Esophagus squamous epithelium (tissue), 4 donors: ENCODE measurements around the gene RNF7.

Experiments
- POLR2A ChIP-seq, 4 donors: fragments of 450-650 bp; IDR thresholded peaks; one replicate each; pipeline ENCODE4 v1.6.1; 2017; ENCODE audit warnings: antibody characterized with exemption in 4 of 4, mild to moderate bottlenecking in 4 of 4, moderate library complexity in 3 of 4
- TF ChIP-seq, protein P1 (sequence below), 6 experiments: fragments of 450-650 bp in 4 of 6; fragments of 200-600 bp in 2 of 6; sonication (generic) in 2 of 6; IDR thresholded peaks; one replicate each; pipeline ENCODE4 v1.5.1; 2016 to 2019; ENCODE audit warnings: antibody characterized with exemption in 6 of 6, mild to moderate bottlenecking in 4 of 6, moderate library complexity in 4 of 6

DNA sequence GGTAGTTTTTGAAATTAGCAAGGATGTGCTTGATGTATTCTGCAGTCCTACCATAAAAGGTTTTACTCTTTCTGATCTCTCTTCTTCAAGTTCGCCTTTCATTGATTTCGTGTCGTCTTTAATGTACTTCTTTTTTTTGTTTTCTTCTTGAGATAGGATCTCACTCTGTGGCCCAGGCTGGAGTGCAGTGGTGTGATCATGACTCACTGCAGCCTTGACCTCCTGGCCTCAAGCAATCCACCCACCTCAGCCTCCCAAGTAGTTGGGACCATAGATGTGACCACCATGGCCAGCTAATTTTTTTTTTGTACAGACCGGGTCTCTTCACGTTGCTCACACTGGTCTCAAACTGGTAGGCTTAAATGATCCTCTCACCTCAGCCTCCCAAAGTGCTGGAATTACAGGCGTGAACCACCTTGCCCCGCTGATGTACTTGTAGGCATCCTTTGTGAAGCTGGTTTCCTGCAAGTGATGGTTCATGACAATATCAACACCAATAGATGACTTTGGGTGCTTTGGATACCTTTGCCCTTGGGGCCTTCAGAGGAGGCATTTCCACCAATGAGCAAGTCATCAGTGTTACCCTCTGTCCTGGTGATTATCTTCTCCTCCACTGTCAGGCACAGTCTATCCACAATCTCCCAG, 28.9 kb upstream of the RNF7 start:
- TF ChIP-seq, protein P1, sequence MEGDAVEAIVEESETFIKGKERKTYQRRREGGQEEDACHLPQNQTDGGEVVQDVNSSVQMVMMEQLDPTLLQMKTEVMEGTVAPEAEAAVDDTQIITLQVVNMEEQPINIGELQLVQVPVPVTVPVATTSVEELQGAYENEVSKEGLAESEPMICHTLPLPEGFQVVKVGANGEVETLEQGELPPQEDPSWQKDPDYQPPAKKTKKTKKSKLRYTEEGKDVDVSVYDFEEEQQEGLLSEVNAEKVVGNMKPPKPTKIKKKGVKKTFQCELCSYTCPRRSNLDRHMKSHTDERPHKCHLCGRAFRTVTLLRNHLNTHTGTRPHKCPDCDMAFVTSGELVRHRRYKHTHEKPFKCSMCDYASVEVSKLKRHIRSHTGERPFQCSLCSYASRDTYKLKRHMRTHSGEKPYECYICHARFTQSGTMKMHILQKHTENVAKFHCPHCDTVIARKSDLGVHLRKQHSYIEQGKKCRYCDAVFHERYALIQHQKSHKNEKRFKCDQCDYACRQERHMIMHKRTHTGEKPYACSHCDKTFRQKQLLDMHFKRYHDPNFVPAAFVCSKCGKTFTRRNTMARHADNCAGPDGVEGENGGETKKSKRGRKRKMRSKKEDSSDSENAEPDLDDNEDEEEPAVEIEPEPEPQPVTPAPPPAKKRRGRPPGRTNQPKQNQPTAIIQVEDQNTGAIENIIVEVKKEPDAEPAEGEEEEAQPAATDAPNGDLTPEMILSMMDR (IDR thresholded peaks at IDR 0.05), result no peak
- TF ChIP-seq POLR2A (IDR thresholded peaks at IDR 0.05), result no peak
